ENCODE data around the gene LLCFC1.

Gene LLCFC1

GRCh38 chr7:142954680-142955268 lies 15.5 kb downstream of the LLCFC1 start:
- TF ChIP-seq TAF1 (IDR thresholded peaks at IDR 0.05; ENCODE audit: borderline replicate concordance, insufficient read depth, low read length) (no peak), REST (IDR thresholded peaks at IDR 0.05; ENCODE audit: insufficient read depth in 1 of 2, low read depth in 2 of 2, low read length in 2 of 2) (no peak), POLR2AphosphoS5 (IDR thresholded peaks at IDR 0.05; ENCODE audit: low read depth, low read length) (no peak), FOXP2 (optimal IDR thresholded peaks at IDR 0.05; ENCODE audit: borderline replicate concordance, extremely low read depth, extremely low read length, insufficient read depth) (no peak), SIN3A (IDR thresholded peaks at IDR 0.05; ENCODE audit: borderline replicate concordance, insufficient read depth, low read length) (no peak)

DNA sequence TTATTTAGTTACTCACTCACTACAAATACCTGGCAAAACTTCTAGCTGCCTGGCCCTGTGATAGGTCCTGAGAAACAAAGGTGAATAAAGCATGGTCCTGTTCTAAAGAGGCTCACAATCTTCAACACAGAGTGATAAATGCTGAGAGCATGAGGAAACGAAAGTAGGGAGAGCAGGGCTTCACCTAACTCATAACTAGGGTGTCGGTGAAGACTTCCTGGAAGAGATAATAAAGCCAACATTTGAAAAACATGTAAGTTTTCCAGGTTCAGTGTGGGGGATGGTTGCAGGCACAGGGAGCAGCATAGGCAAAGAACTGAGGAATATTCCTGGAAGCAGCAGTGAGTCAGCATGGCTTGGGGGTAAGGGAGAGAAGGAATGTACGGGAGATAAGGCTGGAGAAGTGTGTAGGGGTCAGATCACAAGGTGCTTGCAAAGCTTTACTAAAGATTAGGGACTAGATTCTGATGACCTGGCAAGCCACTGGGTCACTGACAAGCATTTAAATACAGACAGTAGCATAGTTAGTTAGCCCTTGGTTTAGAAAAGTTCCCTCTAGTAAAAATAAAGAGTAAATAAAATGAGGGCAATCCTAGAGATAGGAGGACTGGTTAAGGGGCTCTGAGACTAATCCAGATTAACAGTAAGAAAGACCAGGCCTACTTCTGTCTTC lies 17.8 kb downstream of the LLCFC1 start:
- TF ChIP-seq POLR2AphosphoS5 (IDR thresholded peaks at IDR 0.05; ENCODE audit: low read depth, low read length) (no peak), FOXP2 (optimal IDR thresholded peaks at IDR 0.05; ENCODE audit: borderline replicate concordance, extremely low read depth, extremely low read length, insufficient read depth) (no peak), TAF1 (IDR thresholded peaks at IDR 0.05; ENCODE audit: borderline replicate concordance, insufficient read depth, low read length) (no peak), REST (IDR thresholded peaks at IDR 0.05; ENCODE audit: insufficient read depth in 1 of 2, low read depth in 2 of 2, low read length in 2 of 2) (no peak), SIN3A (IDR thresholded peaks at IDR 0.05; ENCODE audit: borderline replicate concordance, insufficient read depth, low read length) (no peak)

DNA sequence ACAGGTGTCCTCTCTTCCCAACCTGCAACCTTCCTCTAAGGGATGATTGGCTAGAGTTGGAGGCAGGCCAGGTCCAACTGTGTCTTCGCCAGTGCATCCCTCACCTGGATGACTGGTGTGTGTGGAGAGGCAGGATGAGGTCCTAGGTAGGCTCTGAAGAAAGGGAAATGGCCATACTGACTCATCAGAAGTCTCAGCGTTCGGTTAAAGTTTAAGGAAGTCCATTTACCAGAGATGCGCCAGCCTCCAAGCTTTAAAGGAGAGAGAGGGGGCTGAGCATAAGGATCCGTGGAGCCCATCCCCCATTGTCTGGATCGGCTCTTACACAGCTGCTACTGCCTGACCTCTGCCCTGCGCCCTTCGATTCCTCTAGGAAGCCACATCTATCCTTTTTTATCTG lies 18.4 kb downstream of the LLCFC1 start:
- no peak for TF ChIP-seq TAF1 (IDR thresholded peaks at IDR 0.05; ENCODE audit: borderline replicate concordance, insufficient read depth, low read length)
- no peak for TF ChIP-seq SIN3A (IDR thresholded peaks at IDR 0.05; ENCODE audit: borderline replicate concordance, insufficient read depth, low read length)
- TF ChIP-seq REST (IDR thresholded peaks at IDR 0.05; ENCODE audit: insufficient read depth in 1 of 2, low read depth in 2 of 2, low read length in 2 of 2): no peak
- TF ChIP-seq POLR2AphosphoS5 (IDR thresholded peaks at IDR 0.05; ENCODE audit: low read depth, low read length): no peak
- no peak for TF ChIP-seq FOXP2 (optimal IDR thresholded peaks at IDR 0.05; ENCODE audit: borderline replicate concordance, extremely low read depth, extremely low read length, insufficient read depth)

- TF ChIP-seq SIN3A (IDR thresholded peaks at IDR 0.05; ENCODE audit: borderline replicate concordance, insufficient read depth, low read length) (no peak), FOXP2 (optimal IDR thresholded peaks at IDR 0.05; ENCODE audit: borderline replicate concordance, extremely low read depth, extremely low read length, insufficient read depth) (no peak), REST (IDR thresholded peaks at IDR 0.05; ENCODE audit: insufficient read depth in 1 of 2, low read depth in 2 of 2, low read length in 2 of 2) (no peak), POLR2AphosphoS5 (IDR thresholded peaks at IDR 0.05; ENCODE audit: low read depth, low read length) (no peak), TAF1 (IDR thresholded peaks at IDR 0.05; ENCODE audit: borderline replicate concordance, insufficient read depth, low read length) (no peak)
These were observed 19.9 kb downstream of the LLCFC1 start for GRCh38 chr7:142959202-142959601.
